T-cell (primary cell): ENCODE data around the gene BDNF. TPM values are rescaled to one million over a fixed set of nuclear protein-coding genes. Genes with fewer than 3 reads are reported as not detected.

ENCODE experiments used
- ATAC-seq, 4 experiments: fragments of 200-7000 bp in 3 of 4; fragments of 150-1000 bp in 1 of 4; cut with Tn5 transposase; replicated peaks in 1 of 4; 1 replicate in 3 of 4; 2 replicates in 1 of 4; pipeline ENCODE4 v1.10.0; 2021; ENCODE audit warnings: moderate library complexity in 3 of 4, mild to moderate bottlenecking in 2 of 4, moderate number of reproducible peaks in 1 of 4
- CTCF ChIA-PET, 2 donors: fragments of 300-600 bp; sonication (Branson Sonifier 250); formaldehyde crosslinking; loops; one replicate each; lab custom pipeline; 2022; ENCODE audit warnings: antibody characterized with exemption in 2 of 2; lab: Charles Lee
- POLR2A ChIA-PET, 2 donors: fragments of 300-600 bp; sonication (Branson Sonifier 250); formaldehyde crosslinking; loops; one replicate each; lab custom pipeline; 2022; ENCODE audit warnings: antibody characterized with exemption in 2 of 2; lab: Charles Lee
- DNase-seq, 35 experiments: peaks; one replicate each; pipeline versions ENCODE4 v3.0.0 to v3.0.0-alpha.2; 2013 to 2023
- H3K27ac ChIP-seq: one replicate; pipeline ENCODE4 v1.5.1; 2013; ENCODE audit warnings: low read length
- H3K27me3 ChIP-seq, 2 experiments: replicated peaks in 1 of 2; 1 replicate in 1 of 2; 2 replicates in 1 of 2; pipeline versions ENCODE4 v1.6.1 to v1.7.0; 2013; ENCODE audit warnings: low read length in 1 of 2, mixed read lengths in 1 of 2; ENCODE audit not compliant: control insufficient read depth in 2 of 2, insufficient read depth in 2 of 2; ENCODE audit errors: extremely low read depth in 1 of 2
- H3K36me3 ChIP-seq, 2 donors: 1 replicate in 1 of 2; 2 replicates in 1 of 2; pipeline versions ENCODE4 v1.6.1 to v1.7.0; 2013; ENCODE audit warnings: low read length in 1 of 2; ENCODE audit not compliant: control insufficient read depth in 2 of 2, insufficient read depth in 1 of 2; ENCODE audit errors: extremely low read depth in 1 of 2
- H3K4me1 ChIP-seq, 2 experiments: 1 replicate in 1 of 2; 2 replicates in 1 of 2; pipeline versions ENCODE4 v1.6.1 to v1.7.0; 2013; ENCODE audit warnings: low read length in 2 of 2, mixed read lengths in 1 of 2; ENCODE audit not compliant: insufficient read depth in 2 of 2, control insufficient read depth in 1 of 2; ENCODE audit errors: extremely low read depth in 1 of 2
- H3K4me3 ChIP-seq, 2 donors: 1 replicate in 1 of 2; 2 replicates in 1 of 2; pipeline versions ENCODE4 v1.5.1 to v1.7.0; 2013; ENCODE audit warnings: mild to moderate bottlenecking in 2 of 2, low read length in 1 of 2, moderate library complexity in 1 of 2; ENCODE audit not compliant: control insufficient read depth in 1 of 2; ENCODE audit errors: extremely low read depth in 1 of 2
- H3K9me3 ChIP-seq: 2 replicates; pipeline ENCODE4 v1.7.0; 2013
- H3K27ac Mint-ChIP-seq, 2 donors: one replicate each; pipeline ENCODE4 v1.8.0; 2020 to 2021; ENCODE audit warnings: mild to moderate bottlenecking in 2 of 2, mixed read lengths in 2 of 2
- H3K27me3 Mint-ChIP-seq, 2 donors: one replicate each; pipeline ENCODE4 v1.8.0; 2021 to 2022; ENCODE audit warnings: mixed read lengths in 2 of 2
- H3K36me3 Mint-ChIP-seq: one replicate; pipeline ENCODE4 v1.8.0; 2021; ENCODE audit warnings: mixed read lengths
- H3K4me1 Mint-ChIP-seq, 3 donors: one replicate each; pipeline ENCODE4 v1.8.0; 2020 to 2022; ENCODE audit warnings: mixed read lengths in 3 of 3, mild to moderate bottlenecking in 1 of 3
- H3K4me3 Mint-ChIP-seq, 3 donors: one replicate each; pipeline ENCODE4 v1.8.0; 2020 to 2022; ENCODE audit warnings: mild to moderate bottlenecking in 3 of 3, mixed read lengths in 3 of 3, moderate library complexity in 3 of 3
- H3K9me3 Mint-ChIP-seq, 3 donors: one replicate each; pipeline ENCODE4 v1.8.0; 2020 to 2022; ENCODE audit warnings: mixed read lengths in 3 of 3
- WGBS: methylation state at CpG from one replicate; pipeline ENCODE4 v1.1.5; 2013; ENCODE audit warnings: missing lambda C conversion rate; ENCODE audit not compliant: insufficient coverage; 5-methylcytosine and 5-hydroxymethylcytosine counted together
- total RNA-seq, 35 experiments: library from RNA in 6 of 35; stranded (reverse) in 6 of 35; fragments of 120-200 nt in 1 of 35; gene quantifications; one replicate each; pipeline versions ENCODE4 v1.2.1 to v1.2.4 and lab custom pipeline; 2013 to 2026

Gene BDNF
- total RNA-seq, 5 donors from 2014 or later (not counting 1 experiment from before 2014, with no cell fraction given), result 0.09 TPM; not detected in 4

DNA sequence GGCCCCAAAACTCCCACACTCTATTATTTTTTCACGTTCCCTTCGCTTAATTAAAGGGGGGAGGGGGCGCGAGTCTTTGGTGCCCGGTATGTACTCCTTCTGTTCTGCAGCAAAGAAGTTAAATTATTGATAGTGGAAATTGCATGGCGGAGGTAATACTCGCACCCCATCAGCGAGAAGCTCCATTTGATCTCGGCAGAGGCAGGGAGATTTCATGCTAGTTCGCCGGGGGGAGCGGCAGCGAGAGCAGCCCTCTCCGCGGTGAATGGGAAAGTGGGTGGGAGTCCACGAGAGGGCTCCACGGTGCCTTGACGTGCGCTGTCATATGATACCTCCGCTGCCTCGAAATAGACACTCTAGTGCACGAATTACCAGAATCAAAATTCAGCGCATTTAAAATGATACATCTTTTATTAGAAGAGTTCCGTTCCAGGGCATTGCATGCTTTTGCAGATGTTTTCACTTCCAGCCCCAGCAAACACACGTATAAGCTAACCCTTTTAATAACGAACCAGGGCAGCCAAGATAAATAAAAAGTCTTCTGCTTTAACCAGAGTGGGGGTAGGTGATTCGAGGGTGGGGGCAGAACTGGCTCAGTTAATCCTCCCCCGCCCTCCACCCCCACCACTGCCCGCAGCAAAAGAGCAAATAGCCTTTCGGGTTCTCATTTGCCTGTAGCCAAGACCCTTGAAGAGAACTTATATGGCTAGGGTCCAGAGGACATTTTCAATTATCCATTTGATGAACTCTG, 1.3 kb upstream of the BDNF start:
- Histone ChIP-seq H3K27me3 (peaks cover 17 to 33% of the 10 kb centered on the region in 2 experiments), H3K36me3 (no peaks in the 10 kb centered on the region), H3K4me3 (peak overlapping the region; percentile 2 to 17), H3K9me3 (no peaks in the 10 kb centered on the region), H3K27ac (no peak overlapping the region), H3K4me1 (peaks cover 0 to 27% of the 10 kb centered on the region in 2 experiments)
- DNase-seq, result no peak
- H3K27me3 Mint-ChIP-seq, result peaks cover 56 to 60% of the 10 kb centered on the region in 2 donors
- ChIA-PET CTCF (interaction anchor here in 1 of 2 donors (0.6 kb wide), 1 partner anchor 824 kb away, joined by 3 read pairs; no protein-coding TSS in a partner anchor), POLR2A (no interaction called here)
- H3K4me1 Mint-ChIP-seq, result peaks cover 27 to 30% (median 29%) of the 10 kb centered on the region in 3 donors
- no peak overlapping the region for H3K27ac Mint-ChIP-seq
- H3K4me3 Mint-ChIP-seq, result peak overlapping the region; percentile 68 to 84 (median 76)
- H3K9me3 Mint-ChIP-seq, result no peaks in the 10 kb centered on the region
- ATAC-seq, result no peak
- 9% methylated on average over 9 of the region's 30 CpGs for WGBS
- no peaks in the 10 kb centered on the region for H3K36me3 Mint-ChIP-seq

DNA sequence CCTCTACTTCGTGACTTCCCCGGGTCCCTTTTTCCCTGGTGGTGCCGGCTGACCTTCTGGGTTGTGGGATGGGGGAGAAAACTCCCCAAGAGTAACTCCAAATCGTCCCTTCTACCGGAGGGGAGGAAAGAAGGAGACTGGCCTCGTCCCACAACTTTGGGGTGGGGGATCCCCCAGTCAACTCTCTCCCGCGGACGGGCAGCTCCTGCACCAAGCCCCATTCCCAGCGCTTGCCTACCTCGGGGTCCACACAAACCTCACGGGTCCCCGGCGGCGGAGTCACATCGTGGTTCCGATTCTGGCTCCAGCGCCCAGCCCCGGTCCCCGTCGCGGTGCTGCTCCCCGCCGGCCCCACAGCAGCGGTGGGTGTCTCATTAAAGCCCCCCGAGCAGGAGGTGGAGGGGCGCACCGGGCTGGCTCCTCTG, 317 bp downstream of the BDNF start:
- Histone ChIP-seq H3K27me3 (peaks cover 25 to 33% of the 10 kb centered on the region in 2 experiments), H3K36me3 (no peaks in the 10 kb centered on the region), H3K27ac (no peak overlapping the region), H3K4me1 (peaks cover 0 to 27% of the 10 kb centered on the region in 2 experiments), H3K9me3 (no peaks in the 10 kb centered on the region), H3K4me3 (no peak overlapping the region)
- no peak overlapping the region for H3K27ac Mint-ChIP-seq
- H3K36me3 Mint-ChIP-seq, result no peaks in the 10 kb centered on the region
- DNase-seq (no peak), ATAC-seq (no peak)
- POLR2A ChIA-PET, result no interaction called here
- CTCF ChIA-PET, result no interaction called here
- H3K9me3 Mint-ChIP-seq, result no peaks in the 10 kb centered on the region
- H3K27me3 Mint-ChIP-seq, result peaks cover 65 to 67% of the 10 kb centered on the region in 2 donors
- 3% methylated on average over 22 of the region's 28 CpGs for WGBS
- peaks cover 27 to 30% (median 29%) of the 10 kb centered on the region in 3 donors for H3K4me1 Mint-ChIP-seq
- H3K4me3 Mint-ChIP-seq, result peak overlapping the region; percentile 17 to 55 (median 49)

DNA sequence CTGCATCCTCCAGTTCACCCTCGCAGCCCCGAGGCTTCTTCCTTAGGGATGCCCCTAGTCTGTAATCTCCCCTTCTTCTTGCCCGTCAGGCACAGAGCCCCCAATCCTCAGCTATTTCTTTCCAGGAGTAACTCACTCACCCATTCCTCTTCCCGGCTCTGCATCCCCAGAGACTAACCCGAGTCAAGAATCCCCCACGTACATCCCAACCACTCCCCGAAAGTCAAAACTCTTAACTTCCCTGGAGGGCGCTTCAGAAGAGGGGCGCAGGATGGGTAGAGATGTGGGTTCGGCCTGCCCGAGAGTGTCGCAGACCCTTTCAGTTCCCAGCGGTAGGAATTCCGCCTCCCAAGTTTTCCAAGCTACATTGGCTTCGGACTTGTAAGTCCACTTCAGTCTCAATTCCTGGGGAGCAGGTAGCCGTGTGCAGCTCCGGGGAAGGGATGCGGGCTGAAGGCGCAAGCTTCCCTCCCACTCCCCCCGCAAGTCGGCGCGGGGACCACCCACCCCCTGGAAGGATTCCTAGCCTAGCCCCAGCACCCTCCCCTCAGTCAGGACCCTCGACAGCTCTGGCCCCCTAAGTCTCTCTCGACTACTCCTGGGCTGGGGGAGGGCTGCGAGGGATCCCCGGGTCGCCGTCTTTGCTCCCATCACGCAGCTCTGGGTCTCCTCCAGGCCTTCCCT, 871 bp downstream of the BDNF start:
- peaks cover 0 to 27% of the 10 kb centered on the region in 2 experiments for H3K4me1 ChIP-seq
- Mint-ChIP-seq H3K27me3 (peaks cover 67 to 68% of the 10 kb centered on the region in 2 donors), H3K4me1 (peaks cover 27 to 30% (median 29%) of the 10 kb centered on the region in 3 donors), H3K27ac (no peak overlapping the region), H3K4me3 (peak overlapping the region; percentile 49 to 55 (median 49)), H3K36me3 (no peaks in the 10 kb centered on the region), H3K9me3 (no peaks in the 10 kb centered on the region)
- DNase-seq, result no peak
- no peaks in the 10 kb centered on the region for H3K9me3 ChIP-seq
- no peaks in the 10 kb centered on the region for H3K36me3 ChIP-seq
- H3K27ac ChIP-seq, result no peak overlapping the region
- whole genome bisulfite sequencing, result 5% methylated on average over 19 of the region's 30 CpGs
- ChIA-PET CTCF (interaction anchor here (0.6 to 1.2 kb wide), 3 partner anchors 830 to 874 kb away, joined by 3 to 6 read pairs (median 4); no protein-coding TSS in a partner anchor), POLR2A (no interaction called here)
- no peak overlapping the region for H3K4me3 ChIP-seq
- ATAC-seq, result peak in 1 of 4 experiments; percentile 17
- peaks cover 25 to 33% of the 10 kb centered on the region in 2 experiments for H3K27me3 ChIP-seq

GRCh38 chr11:27698872-27699241, 1.4 kb downstream of the BDNF start:
- Mint-ChIP-seq H3K36me3 (no peaks in the 10 kb centered on the region), H3K27me3 (peaks cover 68% of the 10 kb centered on the region in 2 donors), H3K4me3 (peak overlapping the region; percentile 49 to 55 (median 49)), H3K4me1 (peaks cover 27 to 30% (median 29%) of the 10 kb centered on the region in 3 donors), H3K9me3 (no peaks in the 10 kb centered on the region), H3K27ac (no peak overlapping the region)
- Histone ChIP-seq H3K4me1 (peaks cover 0 to 27% of the 10 kb centered on the region in 2 experiments), H3K27ac (no peak overlapping the region), H3K36me3 (no peaks in the 10 kb centered on the region), H3K27me3 (peaks cover 25 to 33% of the 10 kb centered on the region in 2 experiments), H3K9me3 (no peaks in the 10 kb centered on the region), H3K4me3 (no peak overlapping the region)
- ChIA-PET CTCF (interaction anchor here (0.6 to 1.2 kb wide), 3 partner anchors 831 to 875 kb away, joined by 3 to 6 read pairs (median 4); no protein-coding TSS in a partner anchor), POLR2A (interaction anchor here in 1 of 2 donors (0.6 kb wide), 1 partner anchor 237 kb away, joined by 3 read pairs; no protein-coding TSS in a partner anchor)
- DNase-seq (peak in 29 of 35 experiments; percentile 5 to 51 (median 27)), ATAC-seq (peak; percentile 29 to 66 (median 60))
- WGBS, result 4% methylated on average over 18 of the region's 18 CpGs

GRCh38 chr11:27697679-27698275, 2.5 kb downstream of the BDNF start:
- Histone ChIP-seq H3K27me3 (peaks cover 25 to 33% of the 10 kb centered on the region in 2 experiments), H3K4me3 (no peak overlapping the region), H3K27ac (no peak overlapping the region), H3K4me1 (peaks cover 0 to 27% of the 10 kb centered on the region in 2 experiments), H3K9me3 (no peaks in the 10 kb centered on the region), H3K36me3 (no peaks in the 10 kb centered on the region)
- H3K36me3 Mint-ChIP-seq, result no peaks in the 10 kb centered on the region
- H3K27ac Mint-ChIP-seq, result no peak overlapping the region
- WGBS, result no CpG with 5 or more reads among the region's 2 CpGs
- ATAC-seq (no peak), DNase-seq (no peak)
- no peak overlapping the region for H3K4me3 Mint-ChIP-seq
- H3K4me1 Mint-ChIP-seq, result peaks cover 27 to 30% (median 29%) of the 10 kb centered on the region in 3 donors
- peaks cover 62% of the 10 kb centered on the region in 2 donors for H3K27me3 Mint-ChIP-seq
- H3K9me3 Mint-ChIP-seq, result no peaks in the 10 kb centered on the region
- CTCF ChIA-PET, result no interaction called here
- POLR2A ChIA-PET, result no interaction called here

- 19% methylated on average over 2 of the region's 8 CpGs for WGBS
- Histone ChIP-seq H3K4me1 (peaks cover 0 to 27% of the 10 kb centered on the region in 2 experiments), H3K4me3 (no peak overlapping the region), H3K36me3 (no peaks in the 10 kb centered on the region), H3K27me3 (peaks cover 25 to 33% of the 10 kb centered on the region in 2 experiments), H3K9me3 (no peaks in the 10 kb centered on the region), H3K27ac (no peak overlapping the region)
- DNase-seq (no peak), ATAC-seq (no peak)
- Mint-ChIP-seq H3K27me3 (peaks cover 58 to 59% of the 10 kb centered on the region in 2 donors), H3K9me3 (no peaks in the 10 kb centered on the region), H3K4me1 (peaks cover 27 to 29% (median 29%) of the 10 kb centered on the region in 3 donors), H3K4me3 (no peak overlapping the region), H3K36me3 (no peaks in the 10 kb centered on the region), H3K27ac (no peak overlapping the region)
- POLR2A ChIA-PET, result no interaction called here
- CTCF ChIA-PET, result no interaction called here
These were observed 3.3 kb downstream of the BDNF start for GRCh38 chr11:27696961-27697360.
